ENCODE measurements around the gene RFC1. TPM values are rescaled to one million over a fixed set of nuclear protein-coding genes. Genes with fewer than 3 reads are reported as not detected.

The RFC1 gene
- total RNA-seq, 2 experiments from 2014 or later: 97.0 to 104 TPM

DNA sequence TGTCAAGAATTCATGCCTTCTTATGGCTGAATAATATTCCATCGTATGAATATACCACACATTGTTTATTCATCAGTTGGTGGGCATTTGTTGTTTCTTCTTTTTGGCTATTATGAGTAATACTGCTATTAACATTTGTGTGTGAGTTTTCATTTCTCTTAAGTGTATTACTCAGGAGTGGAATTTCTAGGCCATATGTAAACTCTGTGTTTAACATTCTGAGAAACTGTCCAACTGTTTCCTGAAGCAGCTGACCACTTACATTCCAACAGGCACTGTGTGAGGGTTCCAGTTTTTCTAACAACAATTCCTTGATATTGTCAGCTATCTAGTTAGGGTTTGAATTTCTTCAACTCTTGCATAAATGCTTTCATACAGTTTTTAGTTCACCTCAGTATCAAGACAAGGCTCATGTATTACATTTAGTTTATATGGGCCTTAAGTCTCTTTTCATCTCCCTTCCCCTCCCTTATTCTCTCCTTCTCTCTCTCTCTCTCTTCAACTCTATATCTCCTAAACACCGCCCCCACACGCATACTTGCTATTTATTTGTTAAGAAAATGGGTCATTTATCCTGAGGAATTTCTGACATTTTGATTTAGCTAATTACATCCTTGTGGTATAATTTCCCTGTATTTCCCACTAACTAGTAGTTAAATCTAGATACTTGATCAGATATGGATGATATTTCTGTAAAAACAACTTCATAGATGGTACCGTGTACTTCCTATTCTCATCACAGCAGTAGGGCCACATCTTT, 106.4 kb downstream of the RFC1 start:
- DNase-seq (no peak), ATAC-seq (ENCODE audit: poor library complexity) (no peak)
- Histone ChIP-seq H3K4me3 (ENCODE audit: low read length) (no peak overlapping the region), H3K36me3 (ENCODE audit: insufficient read depth, low read length) (no peaks in the 10 kb centered on the region), H3K9me3 (ENCODE audit: control insufficient read depth in 1 of 2, insufficient read depth in 1 of 2, low read length in 2 of 2) (no peaks in the 10 kb centered on the region), H3K4me1 (ENCODE audit: insufficient read depth, low read length) (no peaks in the 10 kb centered on the region), H3K27me3 (ENCODE audit: control insufficient read depth in 1 of 2, insufficient read depth in 2 of 2, low read length in 2 of 2) (no peaks in the 10 kb centered on the region), H3K27ac (ENCODE audit: low read depth in 1 of 2, low read length in 2 of 2) (no peak overlapping the region)
- TF ChIP-seq, protein P1, sequence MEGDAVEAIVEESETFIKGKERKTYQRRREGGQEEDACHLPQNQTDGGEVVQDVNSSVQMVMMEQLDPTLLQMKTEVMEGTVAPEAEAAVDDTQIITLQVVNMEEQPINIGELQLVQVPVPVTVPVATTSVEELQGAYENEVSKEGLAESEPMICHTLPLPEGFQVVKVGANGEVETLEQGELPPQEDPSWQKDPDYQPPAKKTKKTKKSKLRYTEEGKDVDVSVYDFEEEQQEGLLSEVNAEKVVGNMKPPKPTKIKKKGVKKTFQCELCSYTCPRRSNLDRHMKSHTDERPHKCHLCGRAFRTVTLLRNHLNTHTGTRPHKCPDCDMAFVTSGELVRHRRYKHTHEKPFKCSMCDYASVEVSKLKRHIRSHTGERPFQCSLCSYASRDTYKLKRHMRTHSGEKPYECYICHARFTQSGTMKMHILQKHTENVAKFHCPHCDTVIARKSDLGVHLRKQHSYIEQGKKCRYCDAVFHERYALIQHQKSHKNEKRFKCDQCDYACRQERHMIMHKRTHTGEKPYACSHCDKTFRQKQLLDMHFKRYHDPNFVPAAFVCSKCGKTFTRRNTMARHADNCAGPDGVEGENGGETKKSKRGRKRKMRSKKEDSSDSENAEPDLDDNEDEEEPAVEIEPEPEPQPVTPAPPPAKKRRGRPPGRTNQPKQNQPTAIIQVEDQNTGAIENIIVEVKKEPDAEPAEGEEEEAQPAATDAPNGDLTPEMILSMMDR (IDR thresholded peaks at IDR 0.05): no peak
- intact Hi-C loops (cut with DNase I, micrococcal nuclease): no loop called here
- Mint-ChIP-seq H3K36me3 (ENCODE audit: low read depth) (peaks cover 33% of the 10 kb centered on the region), H3K27me3 (no peaks in the 10 kb centered on the region), H3K27ac (no peak overlapping the region), H3K4me3 (no peak overlapping the region), H3K9me3 (no peaks in the 10 kb centered on the region), H3K4me1 (ENCODE audit: low read depth) (no peaks in the 10 kb centered on the region)
- POLR2A ChIA-PET: no interaction called here
- CTCF ChIA-PET: interaction anchor here (0.7 kb wide), 1 partner anchor 161 kb away, joined by 4 read pairs; no protein-coding TSS in a partner anchor

DNA sequence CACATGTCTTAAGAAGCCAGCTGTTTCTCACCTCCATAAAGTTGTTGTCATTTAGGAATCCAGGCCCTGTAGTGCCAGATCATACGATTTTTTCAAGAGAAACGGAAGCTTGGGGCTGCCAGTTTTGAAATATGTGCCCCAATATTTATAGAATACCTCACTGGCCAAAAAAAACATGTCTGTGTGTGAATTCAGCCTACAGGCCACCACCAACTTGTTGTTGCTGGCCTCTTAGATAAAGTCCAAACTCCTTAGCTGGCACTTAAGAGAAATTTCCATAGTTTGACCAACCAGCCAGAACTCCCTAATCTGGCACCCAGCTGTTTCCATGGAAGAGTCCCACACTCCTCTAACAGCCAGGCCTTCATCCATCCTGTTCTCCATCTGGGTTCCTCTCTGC, 109.7 kb downstream of the RFC1 start:
- intact Hi-C loops (cut with DNase I, micrococcal nuclease): no loop called here
- DNase-seq (no peak), ATAC-seq (ENCODE audit: poor library complexity) (no peak)
- Mint-ChIP-seq H3K36me3 (ENCODE audit: low read depth) (peaks cover 20% of the 10 kb centered on the region), H3K9me3 (no peaks in the 10 kb centered on the region), H3K4me1 (ENCODE audit: low read depth) (no peaks in the 10 kb centered on the region), H3K4me3 (no peak overlapping the region), H3K27me3 (no peaks in the 10 kb centered on the region), H3K27ac (no peak overlapping the region)
- Histone ChIP-seq H3K27ac (ENCODE audit: low read depth in 1 of 2, low read length in 2 of 2) (no peak overlapping the region), H3K27me3 (ENCODE audit: control insufficient read depth in 1 of 2, insufficient read depth in 2 of 2, low read length in 2 of 2) (no peaks in the 10 kb centered on the region), H3K9me3 (ENCODE audit: control insufficient read depth in 1 of 2, insufficient read depth in 1 of 2, low read length in 2 of 2) (no peaks in the 10 kb centered on the region), H3K4me1 (ENCODE audit: insufficient read depth, low read length) (no peaks in the 10 kb centered on the region), H3K4me3 (ENCODE audit: low read length) (no peak overlapping the region), H3K36me3 (ENCODE audit: insufficient read depth, low read length) (no peaks in the 10 kb centered on the region)
- TF ChIP-seq, protein P1 (IDR thresholded peaks at IDR 0.05): no peak
- ChIA-PET CTCF (no interaction called here), POLR2A (no interaction called here)

DNA sequence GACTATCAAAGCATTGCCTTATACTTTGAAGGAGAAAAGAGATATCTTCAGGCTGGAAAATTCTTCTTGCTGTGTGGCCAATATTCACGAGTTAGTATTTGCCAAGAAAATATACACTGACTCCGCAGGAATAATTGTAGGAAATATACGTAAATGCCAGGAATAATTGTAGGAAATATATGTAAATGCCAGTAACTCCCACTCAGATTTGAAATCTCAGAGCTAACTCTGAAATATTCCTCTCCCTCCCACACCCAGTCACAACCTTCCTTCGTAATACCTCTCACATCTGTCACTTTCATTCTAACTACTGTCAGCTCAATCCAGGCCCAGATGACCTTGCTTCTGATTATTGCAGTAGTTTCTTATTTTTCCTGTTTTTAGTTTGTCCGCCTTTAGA, 110.3 kb downstream of the RFC1 start:
- POLR2A ChIA-PET: no interaction called here
- Mint-ChIP-seq H3K27me3 (no peaks in the 10 kb centered on the region), H3K27ac (no peak overlapping the region), H3K4me3 (no peak overlapping the region), H3K4me1 (ENCODE audit: low read depth) (no peaks in the 10 kb centered on the region), H3K36me3 (ENCODE audit: low read depth) (peaks cover 17% of the 10 kb centered on the region), H3K9me3 (no peaks in the 10 kb centered on the region)
- intact Hi-C loops (cut with DNase I, micrococcal nuclease): no loop called here
- DNase-seq (no peak), ATAC-seq (ENCODE audit: poor library complexity) (no peak)
- no peaks in the 10 kb centered on the region for H3K36me3 ChIP-seq (ENCODE audit: insufficient read depth, low read length)
- H3K4me3 ChIP-seq (ENCODE audit: low read length): no peak overlapping the region
- TF ChIP-seq, protein P1 (IDR thresholded peaks at IDR 0.05): no peak
- H3K4me1 ChIP-seq (ENCODE audit: insufficient read depth, low read length): no peaks in the 10 kb centered on the region
- CTCF ChIA-PET: no interaction called here
- H3K27ac ChIP-seq (ENCODE audit: low read depth in 1 of 2, low read length in 2 of 2): no peak overlapping the region
- H3K27me3 ChIP-seq (ENCODE audit: control insufficient read depth in 1 of 2, insufficient read depth in 2 of 2, low read length in 2 of 2): no peaks in the 10 kb centered on the region
- no peaks in the 10 kb centered on the region for H3K9me3 ChIP-seq (ENCODE audit: control insufficient read depth in 1 of 2, insufficient read depth in 1 of 2, low read length in 2 of 2)

Data from CD4-positive, alpha-beta T cell (primary cell).